Measurements from ENCODE around the gene DHH. TPM values are rescaled to one million over a fixed set of nuclear protein-coding genes. Genes with fewer than 3 reads are reported as not detected.

DHH gene
- total and polyA plus RNA-seq, 9 of the 15 experiments (the other 6 are each of a cell fraction or from before 2014, with no cell fraction given), result 0.07 to 2.6 (median 0.54) TPM

- TF ChIP-seq ID3 (CRISPR knock-in tag; IDR thresholded peaks at IDR 0.05) (no peak), ID3 (tag; IDR thresholded peaks at IDR 0.05) (no peak), TSHZ1 (CRISPR knock-in tag; IDR thresholded peaks at IDR 0.05) (no peak), CBX5 (IDR thresholded peaks at IDR 0.05; ENCODE audit: borderline replicate concordance, low read depth) (no peak), HNRNPLL (IDR thresholded peaks at IDR 0.05; ENCODE audit: low read depth, low read length, poor library complexity, severe bottlenecking) (peak; percentile 78), PPARD (CRISPR knock-in tag; IDR thresholded peaks at IDR 0.05) (no peak), PTTG1 (tag; IDR thresholded peaks at IDR 0.05; ENCODE audit: low read depth) (no peak), ZNF507 (tag; conservative IDR thresholded peaks at IDR 0.05) (no peak), ZSCAN29 (IDR thresholded peaks at IDR 0.05) (no peak), ETV1 (tag; conservative IDR thresholded peaks at IDR 0.05; ENCODE audit: low read depth) (no peak), ZNF277 (CRISPR knock-in tag; IDR thresholded peaks at IDR 0.05; ENCODE audit: borderline replicate concordance) (no peak), ZNF146 (CRISPR knock-in tag; IDR thresholded peaks at IDR 0.05; ENCODE audit: unreplicated experiment) (no peak), USF1 (CRISPR knock-in tag; IDR thresholded peaks at IDR 0.05) (no peak), ZC3H4 (CRISPR knock-in tag; IDR thresholded peaks at IDR 0.05; ENCODE audit: borderline replicate concordance) (no peak), MNT (conservative IDR thresholded peaks at IDR 0.05) (peak in 1 of 2 experiments; percentile 53; a peak in 2 of 4 replicates), MLLT1 (IDR thresholded peaks at IDR 0.05) (peak; percentile 93 to 94), DNMT1 (IDR thresholded peaks at IDR 0.05) (0 out of 2 replicates have a peak, but pooled peaks have one; percentile 35), BACH1 (tag; IDR thresholded peaks at IDR 0.05) (no peak)
Measured at GRCh38 chr12:49131051-49131893, 36.7 kb upstream of the DHH start, which contains the start of gene TUBA1B (continued).
